MM.1S (cell line): ENCODE data around the gene CYP19A1.
"Not testable (repeated sequence)": the region's sequence is repeated elsewhere in the genome, so short reads cannot be mapped to it uniquely, and the experiment has no call there.

Experiments used
- EZH2 ChIP-seq: fragments of 300-600 bp; sonication (generic); optimal IDR thresholded peaks from 2 replicates; pipeline ENCODE3; 2017; ENCODE audit warnings: low read depth, mild to moderate bottlenecking, antibody characterized with exemption, low read length, mixed read lengths
- EZH2phosphoT487 ChIP-seq: fragments of 300-600 bp; sonication (generic); IDR thresholded peaks from 2 replicates; pipeline ENCODE4 v1.6.1; 2018; ENCODE audit warnings: antibody characterized with exemption, low read length
- TF ChIP-seq, protein P1 (sequence below): fragments of 300-600 bp; sonication (generic); IDR thresholded peaks from 2 replicates; pipeline ENCODE4 v1.5.1; 2016; ENCODE audit warnings: antibody characterized with exemption, low read length, mixed read lengths

DNA sequence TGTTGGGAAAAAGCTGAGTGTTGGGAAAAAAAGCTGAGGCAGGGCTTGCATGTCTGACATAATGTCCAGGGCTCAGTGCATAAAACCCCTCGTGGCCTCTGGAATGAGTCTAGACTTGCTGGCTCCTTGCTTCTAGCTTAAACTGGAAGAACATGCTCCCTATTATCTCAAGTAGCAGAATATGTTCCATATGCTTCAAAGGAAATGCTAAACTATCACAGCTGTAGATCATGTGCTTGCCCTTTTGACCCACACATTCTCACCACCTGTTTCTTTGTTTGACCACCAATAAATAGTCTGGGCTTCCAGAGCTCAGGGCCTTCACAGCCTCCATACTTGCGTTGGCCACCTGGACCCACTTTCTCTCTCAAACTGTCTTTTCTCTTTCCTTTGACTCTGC is 56.2 kb downstream of the CYP19A1 start:
- TF ChIP-seq, protein P1, sequence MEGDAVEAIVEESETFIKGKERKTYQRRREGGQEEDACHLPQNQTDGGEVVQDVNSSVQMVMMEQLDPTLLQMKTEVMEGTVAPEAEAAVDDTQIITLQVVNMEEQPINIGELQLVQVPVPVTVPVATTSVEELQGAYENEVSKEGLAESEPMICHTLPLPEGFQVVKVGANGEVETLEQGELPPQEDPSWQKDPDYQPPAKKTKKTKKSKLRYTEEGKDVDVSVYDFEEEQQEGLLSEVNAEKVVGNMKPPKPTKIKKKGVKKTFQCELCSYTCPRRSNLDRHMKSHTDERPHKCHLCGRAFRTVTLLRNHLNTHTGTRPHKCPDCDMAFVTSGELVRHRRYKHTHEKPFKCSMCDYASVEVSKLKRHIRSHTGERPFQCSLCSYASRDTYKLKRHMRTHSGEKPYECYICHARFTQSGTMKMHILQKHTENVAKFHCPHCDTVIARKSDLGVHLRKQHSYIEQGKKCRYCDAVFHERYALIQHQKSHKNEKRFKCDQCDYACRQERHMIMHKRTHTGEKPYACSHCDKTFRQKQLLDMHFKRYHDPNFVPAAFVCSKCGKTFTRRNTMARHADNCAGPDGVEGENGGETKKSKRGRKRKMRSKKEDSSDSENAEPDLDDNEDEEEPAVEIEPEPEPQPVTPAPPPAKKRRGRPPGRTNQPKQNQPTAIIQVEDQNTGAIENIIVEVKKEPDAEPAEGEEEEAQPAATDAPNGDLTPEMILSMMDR: not testable (repeated sequence)
- not testable (repeated sequence) for TF ChIP-seq EZH2phosphoT487, EZH2
